ENCODE measurements around the gene DNER.
"Not testable (repeated sequence)": the region's sequence is repeated elsewhere in the genome, so short reads cannot be mapped to it uniquely, and the experiment has no call there.

The DNER gene

DNA sequence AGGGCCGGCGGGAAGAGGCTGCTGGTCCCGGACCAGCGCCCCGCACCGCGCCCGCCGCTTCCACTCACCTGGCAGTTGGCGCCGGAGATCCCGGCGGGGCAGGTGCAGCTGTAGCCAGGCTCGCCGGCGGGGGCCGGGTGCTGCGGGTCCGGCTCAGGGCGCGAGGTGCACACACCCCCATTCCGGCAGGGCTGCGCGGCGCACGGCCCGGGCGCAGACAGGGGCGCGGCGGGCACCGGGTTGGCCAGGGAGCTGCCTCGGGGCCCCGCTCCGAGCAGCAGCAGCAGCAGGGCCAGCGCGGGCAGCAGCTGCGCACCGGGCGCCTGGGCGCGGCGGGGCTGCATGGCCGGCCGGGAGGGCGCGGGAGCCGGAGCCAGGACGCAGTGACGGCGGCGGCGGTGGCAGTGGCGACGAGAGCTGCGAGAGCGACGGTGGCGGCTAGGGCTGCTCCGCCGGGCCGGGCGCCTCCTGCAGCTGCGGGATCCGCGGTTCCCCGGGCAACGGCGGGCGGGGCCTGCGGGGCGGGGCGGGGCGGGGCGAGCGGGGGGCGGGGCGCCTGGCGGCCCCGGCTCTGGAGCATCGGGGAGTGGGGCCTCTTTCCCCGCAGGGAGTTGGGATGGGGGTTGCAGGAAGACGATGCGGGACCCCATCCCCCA lies at the start of gene DNER:
Gene DNER, minus strand, starts transcription at position 476 of the 656 bp plus-strand sequence. Its CDS starts 132 bp downstream, at position 344.
- in situ Hi-C loops (cut with MboI; ENCODE audit: low pct_unique_long_range_greater_than_20kb, low sequenced_read_pairs, unreplicated experiment), result no loop called here
- TF ChIP-seq, protein P1, sequence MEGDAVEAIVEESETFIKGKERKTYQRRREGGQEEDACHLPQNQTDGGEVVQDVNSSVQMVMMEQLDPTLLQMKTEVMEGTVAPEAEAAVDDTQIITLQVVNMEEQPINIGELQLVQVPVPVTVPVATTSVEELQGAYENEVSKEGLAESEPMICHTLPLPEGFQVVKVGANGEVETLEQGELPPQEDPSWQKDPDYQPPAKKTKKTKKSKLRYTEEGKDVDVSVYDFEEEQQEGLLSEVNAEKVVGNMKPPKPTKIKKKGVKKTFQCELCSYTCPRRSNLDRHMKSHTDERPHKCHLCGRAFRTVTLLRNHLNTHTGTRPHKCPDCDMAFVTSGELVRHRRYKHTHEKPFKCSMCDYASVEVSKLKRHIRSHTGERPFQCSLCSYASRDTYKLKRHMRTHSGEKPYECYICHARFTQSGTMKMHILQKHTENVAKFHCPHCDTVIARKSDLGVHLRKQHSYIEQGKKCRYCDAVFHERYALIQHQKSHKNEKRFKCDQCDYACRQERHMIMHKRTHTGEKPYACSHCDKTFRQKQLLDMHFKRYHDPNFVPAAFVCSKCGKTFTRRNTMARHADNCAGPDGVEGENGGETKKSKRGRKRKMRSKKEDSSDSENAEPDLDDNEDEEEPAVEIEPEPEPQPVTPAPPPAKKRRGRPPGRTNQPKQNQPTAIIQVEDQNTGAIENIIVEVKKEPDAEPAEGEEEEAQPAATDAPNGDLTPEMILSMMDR (IDR thresholded peaks at IDR 0.05; ENCODE audit: extremely low read depth, insufficient read depth, missing control alignments), result no peak
- DNase-seq (ENCODE audit: low spot score), result peak; percentile 88

GRCh38 chr2:229761663-229762062 lies 47.3 kb upstream of the DNER start:
- TF ChIP-seq, protein P1 (IDR thresholded peaks at IDR 0.05; ENCODE audit: extremely low read depth, insufficient read depth, missing control alignments), result no peak
- in situ Hi-C loops (cut with MboI; ENCODE audit: low pct_unique_long_range_greater_than_20kb, low sequenced_read_pairs, unreplicated experiment), result no loop called here
- DNase-seq (ENCODE audit: low spot score), result no peak

- DNase-seq (ENCODE audit: low spot score); in situ Hi-C loops (cut with MboI; ENCODE audit: low pct_unique_long_range_greater_than_20kb, low sequenced_read_pairs, unreplicated experiment): not testable (repeated sequence)
Observed at GRCh38 chr2:229757462-229757861, 43.1 kb upstream of the DNER start.

GRCh38 chr2:229752970-229753729 lies 38.8 kb upstream of the DNER start:
- TF ChIP-seq, protein P1 (IDR thresholded peaks at IDR 0.05; ENCODE audit: extremely low read depth, insufficient read depth, missing control alignments), result no peak
- in situ Hi-C loops (cut with MboI; ENCODE audit: low pct_unique_long_range_greater_than_20kb, low sequenced_read_pairs, unreplicated experiment), result no loop called here

GRCh38 chr2:229749779-229750178 lies 35.4 kb upstream of the DNER start:
- no peak for DNase-seq (ENCODE audit: low spot score)
- TF ChIP-seq, protein P1 (IDR thresholded peaks at IDR 0.05; ENCODE audit: extremely low read depth, insufficient read depth, missing control alignments), result no peak
- in situ Hi-C loops (cut with MboI; ENCODE audit: low pct_unique_long_range_greater_than_20kb, low sequenced_read_pairs, unreplicated experiment), result no loop called here

More at GRCh38 chr2:229752970-229753729, 38.8 kb upstream of the DNER start:
- DNase-seq (ENCODE audit: low spot score), result no peak

GRCh38 chr2:229748950-229749349 lies 34.6 kb upstream of the DNER start:
- in situ Hi-C loops (cut with MboI; ENCODE audit: low pct_unique_long_range_greater_than_20kb, low sequenced_read_pairs, unreplicated experiment), result no loop called here
- TF ChIP-seq, protein P1 (IDR thresholded peaks at IDR 0.05; ENCODE audit: extremely low read depth, insufficient read depth, missing control alignments), result no peak
- DNase-seq (ENCODE audit: low spot score), result no peak

DNA sequence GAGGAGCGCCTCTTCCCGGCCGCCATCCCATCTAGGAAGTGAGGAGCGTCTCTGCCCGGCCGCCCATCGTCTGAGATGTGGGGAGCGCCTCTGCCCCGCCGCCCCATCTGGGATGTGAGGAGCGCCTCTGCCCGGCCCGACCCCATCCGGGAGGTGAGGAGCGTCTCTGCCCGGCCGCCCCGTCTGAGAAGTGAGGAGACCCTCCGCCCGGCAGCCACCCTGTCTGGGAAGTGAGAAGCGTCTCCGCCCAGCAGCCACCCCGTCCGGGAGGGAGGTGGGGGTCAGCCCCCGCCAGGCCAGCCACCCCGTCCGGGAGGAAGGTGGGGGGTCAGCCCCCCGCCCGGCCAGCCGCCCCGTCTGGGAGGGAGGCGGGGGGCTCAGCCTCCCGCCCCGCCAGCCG lies 28.3 kb upstream of the DNER start:
- in situ Hi-C loops (cut with MboI; ENCODE audit: low pct_unique_long_range_greater_than_20kb, low sequenced_read_pairs, unreplicated experiment); DNase-seq (ENCODE audit: low spot score): not testable (repeated sequence)

All from GM13977 (cell line).